SK-N-SH (cell line): Measurements from ENCODE around the gene NOXA1. TPM values are rescaled to one million over a fixed set of nuclear protein-coding genes. Genes with fewer than 3 reads are reported as not detected.

Source experiments
- CTCF ChIA-PET: fragments of 300-600, 350-600 bp; formaldehyde crosslinking; extraction: SDS; loops from one replicate; lab custom pipeline; 2021; lab: Yijun Ruan, JAX
- POLR2A ChIA-PET: fragments of 350-600 bp; sonication (Branson Sonifier 250); formaldehyde crosslinking; extraction: SDS; loops from one replicate; lab custom pipeline; 2020; ENCODE audit warnings: antibody characterized with exemption, inconsistent platforms; lab: Yijun Ruan, JAX
- DNase-seq: peaks from one replicate; pipeline ENCODE4 v3.0.0; 2012
- H2AFZ ChIP-seq: fragments of 200-600 bp; sonication (generic); 2 replicates; pipeline ENCODE4 v1.8.1; 2016; ENCODE audit warnings: antibody characterized with exemption, mild to moderate bottlenecking, low read depth
- H3F3A ChIP-seq: fragments of 200-600 bp; sonication (generic); replicated peaks from 2 replicates; pipeline ENCODE3; 2016; ENCODE audit warnings: antibody characterized with exemption, mild to moderate bottlenecking; ENCODE audit not compliant: insufficient read depth
- H3K27ac ChIP-seq, 2 experiments: fragments of 200-500 bp in 1 of 2; fragments of 200-600 bp in 1 of 2; sonication (Bioruptor generic) in 1 of 2; sonication (generic), shearing (Covaris generic) in 1 of 2; 2 replicates each; pipeline versions ENCODE4 v1.5.1 to v1.6.1; 2014 to 2016; ENCODE audit warnings: low read depth in 2 of 2, inconsistent platforms in 1 of 2, low read length in 1 of 2, mild to moderate bottlenecking in 1 of 2, mixed read lengths in 1 of 2
- H3K27me3 ChIP-seq: fragments of 200-600 bp; sonication (generic), shearing (Covaris generic); 2 replicates; pipeline ENCODE4 v1.6.1; 2016; ENCODE audit warnings: mixed run types; ENCODE audit not compliant: insufficient read depth
- H3K36me3 ChIP-seq, 2 experiments: fragments of 200-500 bp in 1 of 2; fragments of 200-600 bp in 1 of 2; sonication (Bioruptor generic) in 1 of 2; sonication (generic) in 1 of 2; replicated peaks in 1 of 2; 2 replicates each; pipeline versions ENCODE3 to v1.5.1; 2014 to 2016; ENCODE audit warnings: low read length in 1 of 2, mild to moderate bottlenecking in 1 of 2; ENCODE audit not compliant: insufficient read depth in 2 of 2, control insufficient read depth in 1 of 2
- H3K4me1 ChIP-seq, 2 experiments: fragments of 200-500 bp in 1 of 2; fragments of 200-600 bp in 1 of 2; sonication (Bioruptor generic) in 1 of 2; sonication (generic), shearing (Covaris generic) in 1 of 2; 2 replicates each; pipeline versions ENCODE4 v1.5.1 to v1.6.1; 2014 to 2016; ENCODE audit warnings: low read depth in 1 of 2, low read length in 1 of 2, mixed run types in 1 of 2; ENCODE audit not compliant: insufficient read depth in 2 of 2, control insufficient read depth in 1 of 2
- H3K4me2 ChIP-seq: fragments of 200-600 bp; sonication (generic), shearing (Covaris generic); 2 replicates; pipeline ENCODE4 v1.6.1; 2017; ENCODE audit warnings: mixed run types
- H3K4me3 ChIP-seq, 2 experiments: fragments of 200-500 bp in 1 of 2; fragments of 200-600 bp in 1 of 2; sonication (Bioruptor generic) in 1 of 2; sonication (generic), shearing (Covaris generic) in 1 of 2; 2 replicates each; pipeline versions ENCODE4 v1.5.1 to v1.8.1; 2014 to 2016; ENCODE audit warnings: low read depth in 2 of 2, inconsistent platforms in 1 of 2, low read length in 1 of 2, mild to moderate bottlenecking in 1 of 2, mixed read lengths in 1 of 2, moderate library complexity in 1 of 2
- H3K79me2 ChIP-seq: fragments of 200-600 bp; sonication (generic); 2 replicates; pipeline ENCODE4 v1.8.1; 2017; ENCODE audit warnings: mild to moderate bottlenecking; ENCODE audit not compliant: insufficient read depth
- H3K9ac ChIP-seq: fragments of 200-600 bp; sonication (generic); 2 replicates; pipeline ENCODE4 v1.6.1; 2017; ENCODE audit warnings: mixed run types
- H3K9me2 ChIP-seq: fragments of 200-600 bp; sonication (generic); 2 replicates; pipeline ENCODE4 v1.6.1; 2017; ENCODE audit warnings: mixed run types
- H3K9me3 ChIP-seq: fragments of 200-600 bp; sonication (generic); 2 replicates; pipeline ENCODE4 v1.6.1; 2017; ENCODE audit warnings: mixed run types, mild to moderate bottlenecking, moderate library complexity
- H4K20me1 ChIP-seq: fragments of 200-600 bp; sonication (generic); 2 replicates; pipeline ENCODE4 v1.6.1; 2017; ENCODE audit warnings: mild to moderate bottlenecking, mixed run types; ENCODE audit not compliant: insufficient read depth
- CTCF ChIP-seq: fragments of 200-600 bp; sonication (generic); IDR thresholded peaks from 2 replicates; pipeline ENCODE4 v1.6.1; 2017; ENCODE audit warnings: antibody characterized with exemption, mild to moderate bottlenecking, moderate library complexity
- ELF1 ChIP-seq: IDR thresholded peaks from 2 replicates; pipeline ENCODE4 v1.4.0; 2012
- EP300 ChIP-seq, 2 experiments: IDR thresholded peaks; 2 replicates each; pipeline versions ENCODE4 v1.4.0 to v1.6.1; 2012; ENCODE audit warnings: borderline replicate concordance in 1 of 2, low read depth in 1 of 2, low read length in 1 of 2
- FOSL2 ChIP-seq: IDR thresholded peaks from 2 replicates; pipeline ENCODE4 v1.4.0; 2012; ENCODE audit warnings: low read depth, mild to moderate bottlenecking, moderate library complexity, borderline replicate concordance
- FOXJ3 ChIP-seq: sonication (generic); formaldehyde crosslinking; IDR thresholded peaks from 2 replicates; pipeline ENCODE4 v1.5.1; 2020; ENCODE audit warnings: mild to moderate bottlenecking, missing genetic modification reagents
- FOXM1 ChIP-seq: IDR thresholded peaks from 2 replicates; pipeline ENCODE4 v1.4.0; 2012; ENCODE audit warnings: low read depth, mild to moderate bottlenecking
- JUND ChIP-seq: IDR thresholded peaks from 2 replicates; pipeline ENCODE4 v1.4.0; 2012
- MAX ChIP-seq: IDR thresholded peaks from 2 replicates; pipeline ENCODE4 v1.4.0; 2012; ENCODE audit warnings: low read depth
- MEF2A ChIP-seq: IDR thresholded peaks from 2 replicates; pipeline ENCODE4 v1.4.0; 2012; ENCODE audit warnings: low read depth, borderline replicate concordance
- NRF1 ChIP-seq: IDR thresholded peaks from 2 replicates; pipeline ENCODE4 v1.6.1; 2012; ENCODE audit warnings: low read depth, mild to moderate bottlenecking, low read length
- PBX3 ChIP-seq: IDR thresholded peaks from 2 replicates; pipeline ENCODE4; 2012
- RAD21 ChIP-seq: IDR thresholded peaks from 2 replicates; pipeline ENCODE4 v1.6.1; 2012; ENCODE audit warnings: mild to moderate bottlenecking, low read length
- RXRA ChIP-seq: IDR thresholded peaks from 2 replicates; pipeline ENCODE4 v1.4.0; 2012; ENCODE audit warnings: low read depth, mild to moderate bottlenecking, borderline replicate concordance
- SIN3A ChIP-seq: IDR thresholded peaks from 2 replicates; pipeline ENCODE4 v1.6.1; 2012; ENCODE audit warnings: low read depth, mild to moderate bottlenecking, low read length, moderate library complexity, borderline replicate concordance
- TAF1 ChIP-seq: IDR thresholded peaks from 2 replicates; pipeline ENCODE4 v1.6.1; 2012; ENCODE audit warnings: low read depth, mild to moderate bottlenecking, low read length, moderate library complexity, borderline replicate concordance
- TCF12 ChIP-seq: IDR thresholded peaks from 2 replicates; pipeline ENCODE4 v1.4.0; 2012
- TEAD4 ChIP-seq: IDR thresholded peaks from 2 replicates; pipeline ENCODE4 v1.4.0; 2012; ENCODE audit warnings: mild to moderate bottlenecking, borderline replicate concordance; ENCODE audit not compliant: insufficient read depth
- USF1 ChIP-seq: IDR thresholded peaks from 2 replicates; pipeline ENCODE4 v1.4.0; 2012; ENCODE audit warnings: low read depth, borderline replicate concordance
- USF2 ChIP-seq: fragments of 150-350 bp; IDR thresholded peaks from 2 replicates; pipeline ENCODE4 v1.6.1; 2017; ENCODE audit warnings: antibody characterized with exemption, low read length, low read depth, borderline replicate concordance
- ZBTB33 ChIP-seq: IDR thresholded peaks from 2 replicates; pipeline ENCODE4 v1.4.0; 2012; ENCODE audit warnings: low read depth, borderline replicate concordance
- WGBS: methylation state at CpG from one replicate; pipeline ENCODE4 v1.1.6; 2017; ENCODE audit warnings: low lambda C conversion rate; 5-methylcytosine and 5-hydroxymethylcytosine counted together
- polyA plus RNA-seq, 3 experiments: library from polyadenylated mRNA; depleted of rRNA; stranded (reverse); fragments of >200 nt; gene quantifications; 2 replicates each; pipeline ENCODE4 v1.2.3, GENCODE V29; 2012

Gene NOXA1
- polyA plus RNA-seq, 1 of the 3 experiments (the other 2 are of a cell fraction) = 0.39 TPM

GRCh38 chr9:137455359-137455991, 32.3 kb downstream of the NOXA1 start:
- H3K79me2 ChIP-seq = peaks cover 10% of the 10 kb centered on the region; the same call in 1 of the 2 replicates
- no peak overlapping the region for H3K4me3 ChIP-seq
- no peaks in the 10 kb centered on the region for H3F3A ChIP-seq
- H4K20me1 ChIP-seq = peaks cover 16% of the 10 kb centered on the region
- H2AFZ ChIP-seq = no peak overlapping the region
- no peak overlapping the region for H3K9ac ChIP-seq
- H3K4me1 ChIP-seq = peaks cover 18 to 51% of the 10 kb centered on the region in 2 experiments
- no peaks in the 10 kb centered on the region for H3K27me3 ChIP-seq
- DNase-seq = no peak
- ChIA-PET POLR2A (no interaction called here), CTCF (interaction anchor here (1.1 to 5.7 kb wide), 4 partner anchors 11 to 154 kb away, joined by 3 to 53 read pairs (median 8); partner anchors contain the start of genes ENTPD8, EXD3, NOXA1 and NRARP)
- TF ChIP-seq PBX3 = no peak
- TF ChIP-seq TEAD4 = no peak
- TF ChIP-seq MAX = no peak
- TF ChIP-seq USF2 = no peak
- no peak for TF ChIP-seq SIN3A
- TF ChIP-seq FOSL2 = no peak
- TF ChIP-seq TCF12 = no peak
- no peak for TF ChIP-seq MEF2A
- TF ChIP-seq ELF1 = no peak
- no peak for TF ChIP-seq FOXJ3 (CRISPR knock-in tag)
- no peak for TF ChIP-seq TAF1
- TF ChIP-seq RAD21 = no peak
- no peak for TF ChIP-seq ZBTB33
- TF ChIP-seq CTCF = no peak
- no peak for TF ChIP-seq EP300 (IDR thresholded peaks at IDR 0.05; ENCODE audit: borderline replicate concordance in 1 of 2, low read depth in 1 of 2, low read length in 1 of 2)
- no peak for TF ChIP-seq RXRA
- TF ChIP-seq JUND = no peak
- TF ChIP-seq FOXM1 = no peak
- no peak for TF ChIP-seq NRF1
- no peak for TF ChIP-seq USF1
- no peak overlapping the region for H3K4me2 ChIP-seq
- WGBS = 93% methylated on average over 4 of the region's 18 CpGs
- H3K27ac ChIP-seq = peak overlapping the region in 1 of 2 experiments; percentile 83; a peak in 2 of 4 replicates
- H3K9me2 ChIP-seq = no peaks in the 10 kb centered on the region
- H3K36me3 ChIP-seq = peaks cover 0 to 34% of the 10 kb centered on the region in 2 experiments
- no peaks in the 10 kb centered on the region for H3K9me3 ChIP-seq
